ENCODE data around the gene COX7B.

COX7B gene

GRCh38 chrX:77945910-77946545 lies 46.8 kb downstream of the COX7B start:
- DNase-seq, result no peak

- no peak for DNase-seq
Measured at GRCh38 chrX:77946571-77946970, 47.3 kb downstream of the COX7B start.

- no peak for DNase-seq
Measured at GRCh38 chrX:77949840-77950239, 50.6 kb downstream of the COX7B start.

GRCh38 chrX:77952173-77952572 lies 52.9 kb downstream of the COX7B start:
- DNase-seq, result no peak

- DNase-seq, result no peak
Measured at GRCh38 chrX:77953302-77953701, 54.0 kb downstream of the COX7B start.

GRCh38 chrX:77953708-77954107 lies 54.4 kb downstream of the COX7B start:
- no peak for DNase-seq

Data from NCI-H526 (cell line).